HUDEP-2 (cell line): ENCODE results near the gene TM7SF2.
A peak's percentile ranks its signal among the peaks of the same experiment; 100 is the strongest.

Experiments used
- DNase-seq, 76 experiments: peaks; one replicate each; lab custom pipeline; 2025; ENCODE audit not compliant: unreplicated experiment in 76 of 76; lab: John Stamatoyannopoulos, UW

TM7SF2 gene

GRCh38 chr11:65111744-65112545 is at the start of gene TM7SF2:
Gene TM7SF2, plus strand, starts transcription at chr11:65111872. Its CDS starts 144 bp downstream, at chr11:65112016.
- DNase-seq = peak in 74 of 76 experiments; percentile 56 to 97 (median 91)

GRCh38 chr11:65063532-65063931 is 48.1 kb upstream of the TM7SF2 start:
- DNase-seq = no peak

GRCh38 chr11:65064847-65065240 is 46.8 kb upstream of the TM7SF2 start:
- DNase-seq = no peak

- no peak for DNase-seq
Observed at GRCh38 chr11:65065851-65066250, 45.8 kb upstream of the TM7SF2 start.

GRCh38 chr11:65066315-65066714 is 45.4 kb upstream of the TM7SF2 start:
- DNase-seq = no peak

GRCh38 chr11:65066805-65067291 is 44.8 kb upstream of the TM7SF2 start:
- DNase-seq = no peak

GRCh38 chr11:65067446-65067845 is 44.2 kb upstream of the TM7SF2 start:
- no peak for DNase-seq

GRCh38 chr11:65069217-65069616 is 42.5 kb upstream of the TM7SF2 start:
- DNase-seq = no peak

- no peak for DNase-seq
Observed at GRCh38 chr11:65071907-65072630, 39.6 kb upstream of the TM7SF2 start.

- DNase-seq = no peak
Observed at GRCh38 chr11:65072631-65072966, 39.1 kb upstream of the TM7SF2 start.

- no peak for DNase-seq
Observed at GRCh38 chr11:65077451-65077850, 34.2 kb upstream of the TM7SF2 start.

- DNase-seq = peak in 39 of 76 experiments; percentile 4 to 66 (median 30)
Observed at GRCh38 chr11:65078151-65078550, 33.5 kb upstream of the TM7SF2 start.

GRCh38 chr11:65078786-65079342 is 32.8 kb upstream of the TM7SF2 start:
- no peak for DNase-seq

GRCh38 chr11:65083134-65083833 is 28.4 kb upstream of the TM7SF2 start:
- no peak for DNase-seq

- DNase-seq = peak in 74 of 76 experiments; percentile 46 to 96 (median 88)
Observed at GRCh38 chr11:65083834-65084597, 27.7 kb upstream of the TM7SF2 start, which contains the start of the genes CDCA5 and ZFPL1. Gene CDCA5, minus strand, starts transcription at chr11:65084040. Its CDS starts 62 bp downstream, at chr11:65083978. Gene ZFPL1, plus strand, starts transcription at chr11:65084222. Its CDS starts 477 bp downstream, at chr11:65084699.

- DNase-seq = no peak
Observed at GRCh38 chr11:65084598-65085375, 26.9 kb upstream of the TM7SF2 start.

GRCh38 chr11:65085446-65085845 is 26.2 kb upstream of the TM7SF2 start:
- no peak for DNase-seq

- DNase-seq = no peak
Observed at GRCh38 chr11:65086809-65087208, 24.9 kb upstream of the TM7SF2 start.

- no peak for DNase-seq
Observed at GRCh38 chr11:65087216-65087615, 24.5 kb upstream of the TM7SF2 start.
